NT2/D1 (cell line): ENCODE results near the gene CCNQ.

ENCODE experiments used
- DNase-seq: peaks from one replicate; pipeline ENCODE4 v3.0.0-alpha.2; 2011; ENCODE audit warnings: low read depth, low spot score
- H3K27me3 ChIP-seq: 2 replicates; pipeline ENCODE4 v1.6.0; 2011; ENCODE audit warnings: mild to moderate bottlenecking; ENCODE audit not compliant: insufficient read length, insufficient read depth
- H3K36me3 ChIP-seq: 2 replicates; pipeline ENCODE4 v1.6.1; 2011; ENCODE audit warnings: mild to moderate bottlenecking, low read length, mixed read lengths; ENCODE audit not compliant: insufficient read depth, insufficient read length
- H3K4me1 ChIP-seq: 2 replicates; pipeline ENCODE4 v1.5.1; 2011; ENCODE audit not compliant: insufficient read depth, insufficient read length
- H3K4me3 ChIP-seq: 2 replicates; pipeline ENCODE4 v1.5.1; 2011; ENCODE audit warnings: low read depth; ENCODE audit not compliant: insufficient read length
- H3K9ac ChIP-seq: 2 replicates; pipeline ENCODE4 v1.6.0; 2011; ENCODE audit warnings: low read depth; ENCODE audit not compliant: insufficient read length
- H3K9me3 ChIP-seq: 2 replicates; pipeline ENCODE4 v1.5.1; 2011; ENCODE audit warnings: mild to moderate bottlenecking, low read length; ENCODE audit not compliant: insufficient read depth
- SUZ12 ChIP-seq: IDR thresholded peaks from 2 replicates; pipeline ENCODE4 v1.6.1; 2011; ENCODE audit not compliant: insufficient read length, insufficient read depth; ENCODE audit errors: extremely low read depth
- YY1 ChIP-seq: IDR thresholded peaks from 2 replicates; pipeline ENCODE4 v1.6.1; 2011; ENCODE audit not compliant: insufficient read length, insufficient read depth
- ZNF274 ChIP-seq: IDR thresholded peaks from 2 replicates; pipeline ENCODE4 v1.6.1; 2011; ENCODE audit warnings: mild to moderate bottlenecking, low read depth, low read length

The CCNQ gene

DNA sequence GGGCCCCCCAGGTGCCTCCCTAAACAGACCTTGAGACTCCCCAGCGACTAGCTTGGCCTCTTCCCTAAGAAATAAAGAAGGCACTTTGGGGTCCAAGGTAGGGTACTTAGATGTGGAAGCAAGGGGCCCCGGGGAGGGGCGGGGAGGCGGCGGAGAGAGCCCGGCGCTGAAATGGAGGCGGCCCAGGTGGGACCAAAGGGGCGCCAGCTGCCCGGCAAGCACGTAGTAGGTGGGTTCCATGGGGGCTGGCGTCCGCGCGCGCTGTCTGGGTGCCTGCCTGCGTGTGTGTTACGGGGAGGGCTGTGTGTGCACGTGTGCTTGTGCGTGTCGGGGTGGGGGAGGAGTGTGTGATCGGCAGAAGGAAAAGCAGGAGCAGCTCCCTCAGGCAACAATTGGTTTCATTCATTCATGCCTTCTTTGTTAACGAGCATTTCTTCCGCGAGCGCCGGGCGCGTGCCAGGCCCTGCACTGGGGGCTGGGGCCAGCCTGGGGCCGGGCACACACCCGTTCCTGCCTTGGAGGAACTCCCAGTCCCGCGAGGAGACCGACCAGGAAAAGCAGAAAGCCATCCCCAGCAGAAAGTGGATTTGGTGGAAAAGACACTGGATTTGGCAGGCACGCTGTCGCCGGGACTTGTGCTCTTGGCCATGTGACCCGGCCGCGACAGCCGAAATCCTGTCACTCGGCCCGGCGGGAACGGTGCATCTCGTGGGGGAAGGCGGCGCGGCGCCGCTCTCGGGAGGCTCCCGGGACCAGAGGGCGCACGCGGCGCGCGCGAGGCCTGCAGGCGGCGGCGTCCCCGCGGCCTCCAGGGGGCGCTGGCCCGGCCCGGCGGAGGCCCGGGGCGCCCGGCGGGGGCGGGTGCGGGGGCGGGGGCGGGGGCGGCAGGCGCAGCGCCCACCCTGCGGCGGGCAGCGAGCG, 44.8 kb upstream of the CCNQ start:
- Histone ChIP-seq H3K36me3 (no peaks in the 10 kb centered on the region), H3K4me3 (peak overlapping the region; percentile 4), H3K4me1 (no peaks in the 10 kb centered on the region), H3K27me3 (peaks cover 76% of the 10 kb centered on the region), H3K9ac (peak overlapping the region; percentile 21), H3K9me3 (no peaks in the 10 kb centered on the region)
- TF ChIP-seq ZNF274 = no peak
- TF ChIP-seq SUZ12 = no peak
- TF ChIP-seq YY1 = no peak
- DNase-seq = no peak

DNA sequence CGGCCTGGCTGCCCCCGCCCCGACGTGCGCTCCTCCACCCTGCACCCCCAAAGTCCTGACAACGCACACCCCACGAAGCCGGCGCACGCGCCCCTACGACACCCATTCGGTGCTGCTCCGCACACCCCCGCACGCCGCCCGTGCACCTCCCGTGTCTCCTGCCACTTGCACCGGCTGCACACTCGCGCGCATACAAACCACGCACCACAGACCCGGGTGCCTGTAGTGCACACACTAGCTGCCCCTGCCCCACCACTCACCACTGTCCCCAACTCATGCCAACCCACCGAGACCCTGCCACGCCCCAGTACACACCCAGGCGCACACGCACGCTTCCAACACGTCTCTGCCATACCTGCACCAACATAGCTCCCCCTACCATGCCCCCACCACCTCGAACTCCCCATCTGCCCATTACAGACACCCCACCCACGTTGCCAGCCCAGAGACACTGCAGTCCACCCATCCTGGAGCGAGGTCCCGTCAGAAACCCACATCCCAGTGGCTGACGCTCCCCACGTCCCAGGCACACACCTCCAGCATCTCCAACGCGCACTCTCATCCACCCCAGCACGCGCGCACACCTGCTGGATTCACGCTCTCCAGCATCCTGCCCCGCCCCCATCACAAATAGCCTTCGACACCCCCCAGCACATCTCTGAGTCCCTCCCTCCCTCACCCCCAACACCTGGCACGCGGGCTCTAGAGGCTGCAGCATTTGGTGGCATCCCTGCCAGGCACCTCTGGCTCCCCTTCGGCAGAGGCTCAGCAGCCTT, 43.9 kb upstream of the CCNQ start:
- no peaks in the 10 kb centered on the region for H3K9me3 ChIP-seq
- H3K4me1 ChIP-seq = no peaks in the 10 kb centered on the region
- H3K4me3 ChIP-seq = no peak overlapping the region
- no peaks in the 10 kb centered on the region for H3K36me3 ChIP-seq
- TF ChIP-seq YY1 = no peak
- no peak for TF ChIP-seq SUZ12
- TF ChIP-seq ZNF274 = no peak
- H3K27me3 ChIP-seq = peaks cover 68% of the 10 kb centered on the region
- no peak for DNase-seq
- no peak overlapping the region for H3K9ac ChIP-seq

DNA sequence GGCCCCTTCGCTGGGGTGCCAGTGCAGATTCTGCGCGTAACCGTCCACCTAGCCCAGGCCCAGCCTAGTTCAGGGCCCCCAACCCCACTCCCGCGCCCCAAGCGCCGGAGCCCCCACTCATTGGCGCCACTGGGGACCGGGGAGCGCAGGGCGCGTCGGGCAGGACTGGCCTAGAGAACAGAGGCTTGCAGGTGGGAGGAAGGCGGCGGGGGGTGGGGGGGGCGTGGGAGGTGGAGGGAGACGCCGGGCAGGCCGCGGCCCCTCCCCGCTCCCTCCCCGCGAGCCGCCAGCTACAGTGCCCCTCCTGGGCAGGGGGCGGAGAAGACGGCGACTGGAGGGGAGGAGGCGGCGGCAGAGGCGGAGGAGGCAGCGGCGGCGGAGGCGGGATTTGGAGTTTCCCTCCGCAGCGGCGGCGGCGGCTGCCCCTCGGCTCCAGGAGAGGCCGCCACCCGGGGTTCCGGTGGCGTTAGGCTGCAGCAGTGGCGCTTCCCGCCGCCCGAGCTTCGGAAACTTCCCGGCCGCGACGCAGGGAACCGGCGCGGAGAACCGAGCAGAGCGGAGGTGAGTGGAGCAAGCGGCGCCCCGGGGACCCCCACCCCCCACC, 43.2 kb upstream of the CCNQ start:
- no peak for TF ChIP-seq YY1
- no peak for DNase-seq
- H3K36me3 ChIP-seq = no peaks in the 10 kb centered on the region
- H3K9me3 ChIP-seq = no peaks in the 10 kb centered on the region
- H3K27me3 ChIP-seq = peaks cover 61% of the 10 kb centered on the region
- H3K9ac ChIP-seq = no peak overlapping the region
- H3K4me3 ChIP-seq = no peak overlapping the region
- H3K4me1 ChIP-seq = no peaks in the 10 kb centered on the region

DNA sequence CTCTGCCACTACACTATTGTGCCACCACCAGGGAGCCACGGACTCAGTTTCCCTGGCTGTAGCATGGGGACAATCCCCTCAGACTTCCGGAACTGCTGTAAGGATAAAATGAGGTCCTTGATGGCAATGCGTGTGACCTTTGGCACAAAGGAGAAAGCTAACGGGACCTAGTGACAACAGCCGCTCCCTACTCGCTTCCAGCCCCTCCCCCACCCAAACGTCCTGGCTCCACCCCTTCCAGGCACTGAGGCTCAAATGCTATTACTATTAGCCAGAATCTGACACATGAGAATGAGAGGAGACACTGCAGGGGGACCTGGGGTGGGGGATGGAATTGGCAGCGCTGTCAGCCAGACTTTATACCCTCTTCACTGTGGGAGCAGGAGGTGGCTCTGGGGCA, 42.7 kb upstream of the CCNQ start:
- H3K36me3 ChIP-seq = no peaks in the 10 kb centered on the region
- no peak overlapping the region for H3K4me3 ChIP-seq
- H3K9me3 ChIP-seq = no peaks in the 10 kb centered on the region
- H3K9ac ChIP-seq = no peak overlapping the region
- peaks cover 58% of the 10 kb centered on the region for H3K27me3 ChIP-seq
- DNase-seq = no peak
- no peak for TF ChIP-seq SUZ12
- no peak for TF ChIP-seq ZNF274
- TF ChIP-seq YY1 = no peak
- H3K4me1 ChIP-seq = no peaks in the 10 kb centered on the region

DNA sequence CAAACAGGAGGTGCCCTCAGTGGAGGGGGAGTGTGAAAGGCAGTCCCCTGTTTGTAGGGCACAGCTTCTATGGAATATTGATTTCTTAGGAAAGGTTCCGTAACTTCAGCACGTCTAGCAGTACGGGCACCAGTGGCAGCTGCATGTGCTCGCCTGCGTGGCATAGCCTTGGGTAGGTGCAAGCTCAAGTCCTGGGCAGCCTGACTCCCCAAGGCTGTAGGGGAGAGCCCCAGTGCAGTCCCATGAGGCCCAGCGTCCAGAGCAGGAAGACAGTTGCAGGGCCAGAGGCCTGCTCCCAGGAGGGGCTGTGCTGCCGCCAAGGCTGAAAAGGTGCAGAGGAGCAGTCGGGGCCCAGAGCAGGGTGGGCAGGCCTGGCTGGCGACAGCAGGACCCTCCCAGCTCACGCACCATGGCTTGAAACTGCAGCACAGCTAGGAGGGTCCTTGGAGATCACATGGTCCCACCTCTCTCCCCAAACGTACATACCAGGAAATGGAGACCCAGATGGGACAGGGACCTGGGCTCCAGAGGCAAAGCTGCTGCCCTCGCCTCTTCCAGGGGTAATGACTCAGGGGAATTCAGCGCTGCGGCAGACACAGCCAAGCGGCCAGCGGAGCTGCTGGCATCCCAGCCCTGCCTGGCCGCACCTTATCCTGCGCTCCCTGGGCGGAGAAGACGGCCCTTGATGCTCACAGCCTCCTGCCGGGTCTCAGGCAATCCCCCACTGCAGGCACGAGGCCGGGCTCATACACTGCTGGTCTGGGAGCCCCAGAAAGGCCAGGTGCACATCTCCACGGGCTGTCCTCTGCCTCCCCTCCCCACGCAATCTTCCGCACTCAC, 42.0 kb upstream of the CCNQ start:
- Histone ChIP-seq H3K36me3 (no peaks in the 10 kb centered on the region), H3K4me1 (no peaks in the 10 kb centered on the region), H3K4me3 (no peak overlapping the region), H3K9me3 (no peaks in the 10 kb centered on the region), H3K27me3 (peaks cover 51% of the 10 kb centered on the region), H3K9ac (no peak overlapping the region)
- no peak for DNase-seq
- no peak for TF ChIP-seq ZNF274
- no peak for TF ChIP-seq SUZ12
- TF ChIP-seq YY1 = no peak

DNA sequence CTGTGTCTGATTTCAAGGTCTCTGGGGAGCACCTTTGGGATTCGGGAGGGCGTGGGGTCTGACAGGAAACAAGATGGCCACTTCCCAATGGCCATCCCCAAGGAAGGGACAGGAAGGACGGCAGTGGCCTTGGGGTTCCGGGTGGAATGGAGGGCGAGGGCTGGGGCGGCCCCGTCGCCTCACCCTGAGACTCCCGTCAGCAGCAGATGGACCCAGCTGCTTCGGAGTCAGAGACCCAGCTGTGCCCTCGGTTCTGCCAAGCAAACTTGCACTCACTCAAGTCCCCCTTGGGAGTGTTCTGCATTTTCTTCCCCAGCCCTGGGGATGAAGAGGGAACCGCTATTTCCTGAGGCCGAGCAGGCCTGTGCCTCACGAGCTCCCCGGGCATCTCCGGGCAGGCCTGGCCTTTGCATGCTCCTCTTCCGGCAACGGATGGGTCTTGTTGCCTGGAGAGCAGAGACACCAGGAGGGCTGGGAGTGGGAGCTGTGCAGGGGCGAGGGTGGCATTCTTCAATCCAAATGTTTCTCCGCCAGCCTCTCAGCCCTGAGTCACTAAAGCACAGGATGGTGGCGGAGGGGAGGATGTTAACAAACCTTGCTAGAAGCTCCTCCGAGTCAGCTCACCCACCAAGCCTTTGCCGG, 41.2 kb upstream of the CCNQ start:
- H3K9me3 ChIP-seq = no peaks in the 10 kb centered on the region
- H3K36me3 ChIP-seq = no peaks in the 10 kb centered on the region
- peaks cover 43% of the 10 kb centered on the region for H3K27me3 ChIP-seq
- H3K9ac ChIP-seq = no peak overlapping the region
- no peak overlapping the region for H3K4me3 ChIP-seq
- no peak for DNase-seq
- TF ChIP-seq SUZ12 (no peak), ZNF274 (no peak)
- no peaks in the 10 kb centered on the region for H3K4me1 ChIP-seq
